Neural cell (in vitro differentiated cells): ENCODE measurements around the gene GRAMD4. TPM values are rescaled to one million over a fixed set of nuclear protein-coding genes. Genes with fewer than 3 reads are reported as not detected.

Experiments used
- H2AFZ ChIP-seq: fragments of 200-600, 300-800 bp; sonication (generic), shearing (Covaris generic); 2 replicates; pipeline ENCODE4 v1.6.0; 2014; ENCODE audit warnings: low read depth, mild to moderate bottlenecking, antibody characterized with exemption, low read length, moderate library complexity
- H3F3A ChIP-seq: fragments of 200-600 bp; shearing (Covaris generic); 2 replicates; pipeline ENCODE4 v1.6.1; 2016; ENCODE audit warnings: mild to moderate bottlenecking, moderate library complexity, mixed read lengths, antibody characterized with exemption, low read length; ENCODE audit not compliant: insufficient read depth, poor library complexity, severe bottlenecking
- H3K27ac ChIP-seq: fragments of 200-600, 300-800 bp; sonication (generic), shearing (Covaris generic); 2 replicates; pipeline ENCODE4 v1.5.1; 2014; ENCODE audit warnings: mild to moderate bottlenecking, low read length, moderate library complexity
- H3K27me3 ChIP-seq: fragments of 300-800, 200-600 bp; sonication (generic), shearing (Covaris generic); 2 replicates; pipeline ENCODE4 v1.6.0; 2014; ENCODE audit warnings: mild to moderate bottlenecking, low read depth, low read length, moderate library complexity; ENCODE audit not compliant: insufficient read depth
- H3K36me3 ChIP-seq: fragments of 300-800, 200-600 bp; sonication (generic), shearing (Covaris generic); 2 replicates; pipeline ENCODE4 v1.5.1; 2014; ENCODE audit warnings: mild to moderate bottlenecking, antibody characterized with exemption, low read length, moderate library complexity; ENCODE audit not compliant: insufficient read depth
- H3K4me2 ChIP-seq: fragments of 300-800, 200-600 bp; sonication (generic), shearing (Covaris generic); 2 replicates; pipeline ENCODE4 v1.6.0; 2014; ENCODE audit warnings: mild to moderate bottlenecking, low read length
- H3K4me3 ChIP-seq: fragments of 300-800, 200-600 bp; sonication (generic), shearing (Covaris generic); 2 replicates; pipeline ENCODE4 v1.5.1; 2014; ENCODE audit warnings: mild to moderate bottlenecking, low read length, moderate library complexity
- H3K79me2 ChIP-seq: fragments of 200-600 bp; shearing (Covaris generic); replicated peaks from 2 replicates; pipeline ENCODE4 v1.6.0; 2014; ENCODE audit warnings: mild to moderate bottlenecking, low read length, moderate library complexity; ENCODE audit not compliant: insufficient read depth
- H3K9ac ChIP-seq: fragments of 300-800, 200-600 bp; sonication (generic), shearing (Covaris generic); 2 replicates; pipeline ENCODE4 v1.6.1; 2016; ENCODE audit warnings: mild to moderate bottlenecking, low read length, mixed read lengths
- H3K9me2 ChIP-seq: fragments of 200-600 bp; shearing (Covaris generic); 2 replicates; pipeline ENCODE4 v1.6.1; 2016; ENCODE audit warnings: mild to moderate bottlenecking, low read length, mixed read lengths; ENCODE audit not compliant: insufficient read depth
- H3K9me3 ChIP-seq: fragments of 200-600, 300-800 bp; sonication (generic), shearing (Covaris generic); 2 replicates; pipeline ENCODE4 v1.6.1; 2016; ENCODE audit warnings: mild to moderate bottlenecking, mixed run types, low read length, moderate library complexity, mixed read lengths
- H4K20me1 ChIP-seq: fragments of 200-600 bp; shearing (Covaris generic); 2 replicates; pipeline ENCODE4 v1.6.1; 2016; ENCODE audit warnings: mild to moderate bottlenecking, mixed run types; ENCODE audit not compliant: insufficient read depth
- EP300 ChIP-seq: fragments of 450-650 bp; conservative IDR thresholded peaks from 2 replicates; pipeline ENCODE4 v1.6.1; 2014; ENCODE audit warnings: antibody characterized with exemption, mild to moderate bottlenecking, moderate library complexity; ENCODE audit not compliant: poor library complexity, severe bottlenecking
- EZH2 ChIP-seq: fragments of 200-600, 300-800 bp; shearing (Covaris generic), sonication (generic); IDR thresholded peaks from 2 replicates; pipeline ENCODE4 v1.6.1; 2014; ENCODE audit warnings: antibody characterized with exemption, low read length, borderline replicate concordance, mild to moderate bottlenecking; ENCODE audit not compliant: insufficient read depth, poor library complexity, severe bottlenecking
- MXI1 ChIP-seq: fragments of 450-650 bp; conservative IDR thresholded peaks from 2 replicates; pipeline ENCODE4 v1.6.1; 2014; ENCODE audit warnings: antibody characterized with exemption, mild to moderate bottlenecking; ENCODE audit not compliant: poor library complexity, severe bottlenecking
- POLR2AphosphoS5 ChIP-seq: IDR thresholded peaks from 2 replicates; pipeline ENCODE4 v1.6.1; 2012
- RAD21 ChIP-seq: fragments of 450-650 bp; conservative IDR thresholded peaks from 2 replicates; pipeline ENCODE4 v1.6.1; 2014; ENCODE audit warnings: antibody characterized with exemption, mild to moderate bottlenecking, moderate library complexity
- REST ChIP-seq: IDR thresholded peaks from 2 replicates; pipeline ENCODE4 v1.6.1; 2012; ENCODE audit warnings: borderline replicate concordance
- SMC3 ChIP-seq: fragments of 450-650 bp; conservative IDR thresholded peaks from 2 replicates; pipeline ENCODE4 v1.6.1; 2014; ENCODE audit warnings: antibody characterized with exemption, mild to moderate bottlenecking, moderate library complexity; ENCODE audit not compliant: poor library complexity
- TAF1 ChIP-seq: IDR thresholded peaks from 2 replicates; pipeline ENCODE4 v1.6.1; 2012; ENCODE audit warnings: low read depth
- polyA plus RNA-seq: library from polyadenylated mRNA; depleted of rRNA; stranded (reverse); fragments of >200 nt; gene quantifications from 2 replicates; pipeline ENCODE4 v1.2.3, GENCODE V29; 2014
- TF ChIP-seq, protein P1 (sequence below): fragments of 450-650 bp; IDR thresholded peaks from 2 replicates; pipeline ENCODE4 v1.5.1; 2014; ENCODE audit warnings: antibody characterized with exemption, mild to moderate bottlenecking, moderate library complexity; ENCODE audit not compliant: poor library complexity, severe bottlenecking

Gene GRAMD4
- polyA plus RNA-seq, 1 donor from 2014 or later, result 35.6 TPM

DNA sequence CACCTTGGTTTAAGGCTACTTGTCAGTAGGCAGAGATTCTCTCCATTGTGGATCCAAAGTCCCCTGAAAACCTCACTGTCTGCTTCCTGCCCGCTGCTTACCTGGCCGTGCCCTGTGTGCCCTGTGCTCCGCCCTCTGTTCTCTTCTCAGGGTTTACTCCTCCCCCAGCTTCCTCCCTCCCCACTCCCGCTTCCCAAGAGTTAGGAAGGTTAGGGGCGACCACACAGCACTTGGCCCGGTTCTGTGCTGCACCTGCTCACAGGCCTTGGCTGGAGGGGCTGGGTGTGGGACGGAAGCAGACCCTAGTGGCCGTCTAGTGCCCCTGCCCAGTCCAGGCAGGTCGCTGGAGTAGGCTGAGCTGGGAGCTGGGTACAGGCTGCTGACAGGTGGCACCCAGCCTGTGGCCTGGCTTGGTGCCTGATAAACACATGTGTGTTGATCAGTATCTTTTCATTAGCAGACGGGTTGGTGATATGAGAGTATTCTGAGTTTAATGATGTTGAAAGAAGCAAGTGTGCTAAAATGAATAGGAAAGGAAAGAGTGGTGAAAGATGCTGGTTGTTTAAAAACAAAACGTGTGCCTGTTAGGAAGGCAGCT, 40.5 kb downstream of the GRAMD4 start:
- no peaks in the 10 kb centered on the region for H3K27me3 ChIP-seq
- H3K36me3 ChIP-seq, result no peaks in the 10 kb centered on the region
- no peaks in the 10 kb centered on the region for H3F3A ChIP-seq
- H4K20me1 ChIP-seq, result no peaks in the 10 kb centered on the region
- no peak overlapping the region for H3K27ac ChIP-seq
- H3K79me2 ChIP-seq, result no peaks in the 10 kb centered on the region
- H3K9ac ChIP-seq, result no peak overlapping the region
- H3K9me2 ChIP-seq, result no peaks in the 10 kb centered on the region
- H3K4me2 ChIP-seq, result no peak overlapping the region
- H3K4me3 ChIP-seq, result no peak overlapping the region
- no peak overlapping the region for H2AFZ ChIP-seq
- no peaks in the 10 kb centered on the region for H3K9me3 ChIP-seq
- TF ChIP-seq TAF1, result no peak
- no peak for TF ChIP-seq EZH2
- no peak for TF ChIP-seq POLR2AphosphoS5
- TF ChIP-seq MXI1, result no peak
- no peak for TF ChIP-seq EP300
- TF ChIP-seq, protein P1, sequence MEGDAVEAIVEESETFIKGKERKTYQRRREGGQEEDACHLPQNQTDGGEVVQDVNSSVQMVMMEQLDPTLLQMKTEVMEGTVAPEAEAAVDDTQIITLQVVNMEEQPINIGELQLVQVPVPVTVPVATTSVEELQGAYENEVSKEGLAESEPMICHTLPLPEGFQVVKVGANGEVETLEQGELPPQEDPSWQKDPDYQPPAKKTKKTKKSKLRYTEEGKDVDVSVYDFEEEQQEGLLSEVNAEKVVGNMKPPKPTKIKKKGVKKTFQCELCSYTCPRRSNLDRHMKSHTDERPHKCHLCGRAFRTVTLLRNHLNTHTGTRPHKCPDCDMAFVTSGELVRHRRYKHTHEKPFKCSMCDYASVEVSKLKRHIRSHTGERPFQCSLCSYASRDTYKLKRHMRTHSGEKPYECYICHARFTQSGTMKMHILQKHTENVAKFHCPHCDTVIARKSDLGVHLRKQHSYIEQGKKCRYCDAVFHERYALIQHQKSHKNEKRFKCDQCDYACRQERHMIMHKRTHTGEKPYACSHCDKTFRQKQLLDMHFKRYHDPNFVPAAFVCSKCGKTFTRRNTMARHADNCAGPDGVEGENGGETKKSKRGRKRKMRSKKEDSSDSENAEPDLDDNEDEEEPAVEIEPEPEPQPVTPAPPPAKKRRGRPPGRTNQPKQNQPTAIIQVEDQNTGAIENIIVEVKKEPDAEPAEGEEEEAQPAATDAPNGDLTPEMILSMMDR, result no peak
- no peak for TF ChIP-seq SMC3
- no peak for TF ChIP-seq RAD21
- no peak for TF ChIP-seq REST

GRCh38 chr22:46661221-46661851, 41.1 kb downstream of the GRAMD4 start:
- H2AFZ ChIP-seq, result no peak overlapping the region
- no peaks in the 10 kb centered on the region for H3K9me3 ChIP-seq
- TF ChIP-seq MXI1 (no peak), EZH2 (no peak), TAF1 (no peak), SMC3 (no peak), REST (no peak), EP300 (no peak), POLR2AphosphoS5 (no peak), RAD21 (no peak)
- TF ChIP-seq, protein P1, result no peak
- no peaks in the 10 kb centered on the region for H3K36me3 ChIP-seq
- H4K20me1 ChIP-seq, result no peaks in the 10 kb centered on the region
- H3K4me3 ChIP-seq, result no peak overlapping the region
- H3K27ac ChIP-seq, result no peak overlapping the region
- no peaks in the 10 kb centered on the region for H3K27me3 ChIP-seq
- no peak overlapping the region for H3K9ac ChIP-seq
- no peaks in the 10 kb centered on the region for H3F3A ChIP-seq
- H3K4me2 ChIP-seq, result no peak overlapping the region
- no peaks in the 10 kb centered on the region for H3K79me2 ChIP-seq
- no peaks in the 10 kb centered on the region for H3K9me2 ChIP-seq
